Duodenal mucosa (tissue), 2 donors: ENCODE results near the gene GRK1.

Experiments used
- H3K27ac ChIP-seq: one replicate; pipeline ENCODE4 v1.7.0; 2013; ENCODE audit warnings: low read depth, low read length
- H3K27me3 ChIP-seq, 2 donors: one replicate each; pipeline ENCODE4 v1.7.0; 2013; ENCODE audit warnings: low read length in 2 of 2, control low read depth in 1 of 2; ENCODE audit not compliant: insufficient read depth in 2 of 2, control insufficient read depth in 1 of 2
- H3K36me3 ChIP-seq, 2 donors: one replicate each; pipeline ENCODE4 v1.7.0; 2013; ENCODE audit warnings: low read length in 2 of 2, control low read depth in 1 of 2; ENCODE audit not compliant: insufficient read depth in 2 of 2, control insufficient read depth in 1 of 2
- H3K4me1 ChIP-seq, 2 donors: one replicate each; pipeline ENCODE4 v1.7.0; 2013; ENCODE audit warnings: low read length in 2 of 2, control low read depth in 1 of 2; ENCODE audit not compliant: insufficient read depth in 2 of 2, control insufficient read depth in 1 of 2
- H3K4me3 ChIP-seq, 2 donors: one replicate each; pipeline ENCODE4 v1.7.0; 2013; ENCODE audit warnings: low read length in 2 of 2, low read depth in 1 of 2
- H3K9ac ChIP-seq, 2 donors: one replicate each; pipeline ENCODE4 v1.7.0; 2013; ENCODE audit warnings: low read length in 2 of 2, low read depth in 1 of 2
- H3K9me3 ChIP-seq, 2 donors: one replicate each; pipeline ENCODE4 v1.7.0; 2013; ENCODE audit warnings: low read length in 2 of 2, control low read depth in 1 of 2; ENCODE audit not compliant: control insufficient read depth in 1 of 2

Gene GRK1

GRCh38 chr13:113759525-113760137 is 92.6 kb downstream of the GRK1 start:
- peaks cover 15% of the 10 kb centered on the region in 2 donors for H3K4me1 ChIP-seq
- peak overlapping the region; percentile 7 to 35 for H3K9ac ChIP-seq
- H3K27me3 ChIP-seq: peaks cover 11 to 13% of the 10 kb centered on the region in 2 donors
- H3K4me3 ChIP-seq: peak overlapping the region; percentile 76
- H3K9me3 ChIP-seq: no peaks in the 10 kb centered on the region
- H3K27ac ChIP-seq: no peak overlapping the region
- no peaks in the 10 kb centered on the region for H3K36me3 ChIP-seq

- no peaks in the 10 kb centered on the region for H3K36me3 ChIP-seq
- H3K4me1 ChIP-seq: peaks cover 15% of the 10 kb centered on the region in 2 donors
- peaks cover 11 to 13% of the 10 kb centered on the region in 2 donors for H3K27me3 ChIP-seq
- H3K9ac ChIP-seq: no peak overlapping the region
- H3K4me3 ChIP-seq: no peak overlapping the region
- no peaks in the 10 kb centered on the region for H3K9me3 ChIP-seq
- no peak overlapping the region for H3K27ac ChIP-seq
Measured at GRCh38 chr13:113761136-113761535, 94.1 kb downstream of the GRK1 start.

DNA sequence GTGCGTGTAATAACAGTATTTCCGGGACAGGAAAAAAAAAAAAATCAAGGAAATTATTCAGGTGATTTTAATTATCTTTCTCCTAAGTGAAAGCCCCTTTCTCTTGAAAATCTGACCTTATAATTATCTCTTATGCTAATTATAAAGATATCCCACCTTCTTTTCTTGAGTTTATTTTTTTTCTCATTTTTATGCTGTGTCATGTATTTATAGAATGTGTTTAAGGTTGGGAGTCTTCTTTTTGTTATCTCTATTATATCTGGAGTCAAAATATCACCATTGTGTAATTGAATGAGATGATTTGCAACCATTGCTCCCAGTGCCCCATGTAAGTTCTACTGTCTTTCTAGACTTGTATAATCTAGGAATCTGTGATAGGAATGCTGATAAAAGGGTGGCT is 95.1 kb downstream of the GRK1 start:
- Histone ChIP-seq H3K4me3 (no peak overlapping the region), H3K36me3 (no peaks in the 10 kb centered on the region), H3K9me3 (no peaks in the 10 kb centered on the region), H3K27me3 (peaks cover 11 to 13% of the 10 kb centered on the region in 2 donors), H3K27ac (no peak overlapping the region), H3K4me1 (peaks cover 15% of the 10 kb centered on the region in 2 donors), H3K9ac (no peak overlapping the region)

DNA sequence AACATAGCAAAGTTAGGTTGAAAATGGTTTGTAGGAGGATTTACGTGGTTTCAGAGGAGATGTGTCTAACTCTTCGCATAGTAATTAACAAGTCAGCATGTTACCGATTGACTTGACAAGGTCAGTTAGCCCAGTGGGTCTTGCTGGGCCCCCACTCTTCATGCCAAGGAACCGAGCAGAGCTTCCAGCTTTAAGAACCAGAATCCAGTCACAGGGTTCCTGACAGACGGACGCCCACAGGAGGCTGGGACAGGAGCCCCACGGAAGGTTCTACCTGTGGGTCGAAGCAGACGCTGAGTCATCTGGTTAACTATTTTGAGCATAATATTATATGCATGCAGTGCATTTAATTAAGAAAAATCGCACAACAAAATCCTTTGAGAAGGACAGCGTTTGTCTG is 95.5 kb downstream of the GRK1 start:
- Histone ChIP-seq H3K27ac (no peak overlapping the region), H3K4me3 (no peak overlapping the region), H3K9ac (no peak overlapping the region), H3K36me3 (no peaks in the 10 kb centered on the region), H3K9me3 (no peaks in the 10 kb centered on the region), H3K4me1 (peaks cover 15% of the 10 kb centered on the region in 2 donors), H3K27me3 (peaks cover 11 to 13% of the 10 kb centered on the region in 2 donors)

- Histone ChIP-seq H3K27ac (no peak overlapping the region), H3K4me3 (no peak overlapping the region), H3K4me1 (peaks cover 12 to 14% of the 10 kb centered on the region in 2 donors), H3K36me3 (no peaks in the 10 kb centered on the region), H3K9me3 (no peaks in the 10 kb centered on the region), H3K9ac (no peak overlapping the region), H3K27me3 (peaks cover 11 to 13% of the 10 kb centered on the region in 2 donors)
Measured at GRCh38 chr13:113763254-113763653, 96.2 kb downstream of the GRK1 start.

- Histone ChIP-seq H3K9me3 (no peaks in the 10 kb centered on the region), H3K9ac (no peak overlapping the region), H3K27me3 (peaks cover 11 to 13% of the 10 kb centered on the region in 2 donors), H3K4me1 (peaks cover 7 to 9% of the 10 kb centered on the region in 2 donors), H3K36me3 (no peaks in the 10 kb centered on the region), H3K4me3 (no peak overlapping the region), H3K27ac (peak overlapping the region; percentile 7)
Measured at GRCh38 chr13:113763961-113764792, 97.2 kb downstream of the GRK1 start.

- H3K9ac ChIP-seq: no peak overlapping the region
- peaks cover under 1% of the 10 kb centered on the region in 2 donors for H3K4me1 ChIP-seq
Measured at GRCh38 chr13:113764793-113765563, 98.0 kb downstream of the GRK1 start.

DNA sequence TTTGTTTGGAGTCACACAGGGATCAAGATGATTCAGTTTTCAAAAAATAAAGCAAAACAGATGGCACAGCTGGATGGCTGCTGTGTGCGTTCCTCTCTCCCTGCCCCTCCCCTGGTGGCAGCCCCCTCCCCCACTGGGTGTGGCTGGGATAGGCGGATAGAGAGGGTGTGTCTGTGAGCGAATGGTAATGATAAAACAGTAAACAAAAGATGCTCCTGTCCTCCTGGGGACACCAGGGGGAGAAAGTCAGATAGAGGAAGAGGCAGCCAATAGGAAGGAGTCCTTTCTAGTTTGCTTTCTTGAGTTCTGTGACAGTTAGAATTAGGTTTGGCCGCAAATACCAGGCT is 98.5 kb downstream of the GRK1 start:
- Histone ChIP-seq H3K36me3 (no peaks in the 10 kb centered on the region), H3K9me3 (no peaks in the 10 kb centered on the region), H3K27ac (no peak overlapping the region), H3K4me1 (no peaks in the 10 kb centered on the region), H3K9ac (no peak overlapping the region), H3K27me3 (peaks cover 4 to 9% of the 10 kb centered on the region in 2 donors), H3K4me3 (no peak overlapping the region)

More at GRCh38 chr13:113764793-113765563, 98.0 kb downstream of the GRK1 start:
- no peaks in the 10 kb centered on the region for H3K9me3 ChIP-seq
- no peak overlapping the region for H3K27ac ChIP-seq
- H3K36me3 ChIP-seq: no peaks in the 10 kb centered on the region
- H3K4me3 ChIP-seq: no peak overlapping the region
- peaks cover 5 to 9% of the 10 kb centered on the region in 2 donors for H3K27me3 ChIP-seq

DNA sequence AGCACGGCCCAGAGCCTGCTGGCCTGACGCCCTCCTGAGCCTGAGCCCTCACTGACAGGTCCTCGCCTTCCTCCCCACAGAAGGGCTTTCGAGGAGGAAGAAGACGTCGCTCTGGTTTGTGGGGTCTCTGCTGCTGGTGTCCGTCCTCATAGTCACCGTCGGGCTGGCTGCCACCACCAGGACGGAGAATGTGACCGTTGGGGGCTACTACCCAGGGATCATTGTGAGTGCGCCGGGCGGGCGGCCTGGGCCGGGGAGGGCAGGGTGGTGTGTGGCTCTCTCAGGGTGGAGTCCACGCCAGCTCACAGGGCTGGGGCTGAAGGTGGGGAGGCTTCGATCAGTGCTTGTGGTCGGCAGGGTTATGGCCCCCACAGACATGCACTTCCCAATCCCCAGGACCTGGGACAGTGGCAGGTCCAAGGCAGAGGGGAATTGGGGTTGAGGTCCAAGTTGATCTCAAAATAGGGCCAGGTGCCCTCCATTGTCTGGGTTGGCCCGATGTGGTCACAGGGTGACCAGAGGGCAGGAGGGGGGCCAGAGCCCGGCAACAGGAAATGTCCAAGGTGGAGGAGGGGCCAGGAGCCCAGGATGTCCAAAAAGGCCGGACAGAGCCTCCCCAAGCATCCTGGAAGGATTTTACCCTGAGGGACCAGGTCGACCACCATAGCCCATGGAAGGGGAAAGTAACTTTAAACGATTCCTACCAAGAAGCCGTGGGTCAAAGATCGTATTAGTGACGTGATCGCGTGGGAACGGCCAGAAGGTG is 99.2 kb downstream of the GRK1 start:
- Histone ChIP-seq H3K4me3 (no peak overlapping the region), H3K9me3 (no peaks in the 10 kb centered on the region), H3K36me3 (no peaks in the 10 kb centered on the region), H3K27ac (no peak overlapping the region), H3K27me3 (peaks cover under 1 to 5% of the 10 kb centered on the region in 2 donors), H3K9ac (no peak overlapping the region), H3K4me1 (no peaks in the 10 kb centered on the region)
